Measurements from ENCODE around the gene TOP2A.

TOP2A gene

GRCh38 chr17:40356990-40357881 lies 60.5 kb downstream of the TOP2A start:
- DNase-seq (ENCODE audit: low read depth) = no peak

- no peak for DNase-seq (ENCODE audit: low read depth)
Measured at GRCh38 chr17:40355804-40356758, 61.6 kb downstream of the TOP2A start.

- DNase-seq (ENCODE audit: low read depth) = peak; percentile 75
Measured at GRCh38 chr17:40355123-40355803, 62.4 kb downstream of the TOP2A start.

- no peak for DNase-seq (ENCODE audit: low read depth)
Measured at GRCh38 chr17:40354221-40355122, 63.2 kb downstream of the TOP2A start.

GRCh38 chr17:40352779-40353394 lies 64.8 kb downstream of the TOP2A start:
- no peak for DNase-seq (ENCODE audit: low read depth)

- DNase-seq (ENCODE audit: low read depth) = no peak
Measured at GRCh38 chr17:40352237-40352778, 65.4 kb downstream of the TOP2A start.

- DNase-seq (ENCODE audit: low read depth) = no peak
Measured at GRCh38 chr17:40351359-40352236, 66.1 kb downstream of the TOP2A start.

GRCh38 chr17:40350689-40351358 lies 66.9 kb downstream of the TOP2A start:
- no peak for DNase-seq (ENCODE audit: low read depth)

- DNase-seq (ENCODE audit: low read depth) = no peak
Measured at GRCh38 chr17:40349895-40350688, 67.6 kb downstream of the TOP2A start.

- DNase-seq (ENCODE audit: low read depth) = no peak
Measured at GRCh38 chr17:40349477-40349894, 68.2 kb downstream of the TOP2A start.

GRCh38 chr17:40348562-40349476 lies 68.9 kb downstream of the TOP2A start:
- no peak for DNase-seq (ENCODE audit: low read depth)

GRCh38 chr17:40348136-40348504 lies 69.6 kb downstream of the TOP2A start:
- no peak for DNase-seq (ENCODE audit: low read depth)

- DNase-seq (ENCODE audit: low read depth) = no peak
Measured at GRCh38 chr17:40347319-40348135, 70.2 kb downstream of the TOP2A start.

- DNase-seq (ENCODE audit: low read depth) = no peak
Measured at GRCh38 chr17:40346765-40347158, 70.9 kb downstream of the TOP2A start.

- no peak for DNase-seq (ENCODE audit: low read depth)
Measured at GRCh38 chr17:40345994-40346764, 71.5 kb downstream of the TOP2A start.
